H9 (cell line): ENCODE results near the gene ACP2. TPM values are rescaled to one million over a fixed set of nuclear protein-coding genes. Genes with fewer than 3 reads are reported as not detected.

Experiments
- DNase-seq: peaks from one replicate; pipeline ENCODE4 v3.0.0-alpha.2; 2017
- H2AFZ ChIP-seq: one replicate; pipeline ENCODE4 v1.6.1; 2013; ENCODE audit warnings: mild to moderate bottlenecking, low read length, control low read depth, moderate library complexity
- H2AK5ac ChIP-seq: 2 replicates; pipeline ENCODE4 v1.6.1; 2013; ENCODE audit warnings: low read length, control low read depth, mixed read lengths; ENCODE audit not compliant: insufficient read length
- H2BK120ac ChIP-seq: one replicate; pipeline ENCODE4 v1.6.1; 2013; ENCODE audit warnings: low read depth, mild to moderate bottlenecking, low read length, control low read depth, inconsistent platforms; ENCODE audit not compliant: poor library complexity, severe bottlenecking
- H2BK12ac ChIP-seq: 2 replicates; pipeline ENCODE4 v1.6.1; 2013; ENCODE audit warnings: low read length, control low read depth, mixed read lengths, low read depth; ENCODE audit not compliant: insufficient read length
- H2BK15ac ChIP-seq: 2 replicates; pipeline ENCODE4 v1.6.1; 2013; ENCODE audit warnings: low read depth, low read length, control low read depth
- H2BK20ac ChIP-seq: one replicate; pipeline ENCODE4 v1.6.1; 2013; ENCODE audit warnings: low read depth, mild to moderate bottlenecking, low read length, control low read depth, inconsistent platforms; ENCODE audit not compliant: poor library complexity, severe bottlenecking
- H2BK5ac ChIP-seq: 2 replicates; pipeline ENCODE4 v1.6.1; 2013; ENCODE audit warnings: low read length, control low read depth, mixed read lengths; ENCODE audit not compliant: insufficient read length
- H3K14ac ChIP-seq: 2 replicates; pipeline ENCODE4 v1.6.1; 2013; ENCODE audit warnings: low read length, control low read depth; ENCODE audit not compliant: insufficient read depth
- H3K18ac ChIP-seq: 2 replicates; pipeline ENCODE4 v1.6.1; 2013; ENCODE audit warnings: low read depth, mild to moderate bottlenecking, mixed read lengths, low read length, control low read depth; ENCODE audit not compliant: insufficient read length
- H3K23ac ChIP-seq: 2 replicates; pipeline ENCODE4 v1.6.1; 2013; ENCODE audit warnings: low read length, control low read depth, mixed read lengths, low read depth; ENCODE audit not compliant: insufficient read length
- H3K23me2 ChIP-seq: 2 replicates; pipeline ENCODE4 v1.6.1; 2013; ENCODE audit warnings: low read depth, mild to moderate bottlenecking, mixed read lengths, low read length, control low read depth; ENCODE audit not compliant: insufficient read length, poor library complexity, severe bottlenecking
- H3K27ac ChIP-seq: 2 replicates; pipeline ENCODE4 v1.5.1; 2013; ENCODE audit warnings: low read length, control low read depth, mixed read lengths, low read depth; ENCODE audit not compliant: insufficient read length
- H3K27me3 ChIP-seq: 2 replicates; pipeline ENCODE4 v1.6.1; 2013; ENCODE audit warnings: low read length, control low read depth, inconsistent platforms; ENCODE audit not compliant: insufficient read depth
- H3K4ac ChIP-seq: 2 replicates; pipeline ENCODE4 v1.6.1; 2013; ENCODE audit warnings: low read depth, mild to moderate bottlenecking, control low read depth, inconsistent platforms, low read length, moderate library complexity
- H3K4me1 ChIP-seq: 2 replicates; pipeline ENCODE4 v1.6.1; 2013; ENCODE audit warnings: low read length, control low read depth, inconsistent platforms; ENCODE audit not compliant: insufficient read depth
- H3K4me2 ChIP-seq: 2 replicates; pipeline ENCODE4 v1.6.1; 2013; ENCODE audit warnings: low read length, control low read depth, mixed read lengths; ENCODE audit not compliant: insufficient read length, insufficient read depth
- H3K56ac ChIP-seq: 2 replicates; pipeline ENCODE4 v1.6.1; 2013; ENCODE audit warnings: low read depth, mild to moderate bottlenecking, mixed read lengths, low read length, control low read depth; ENCODE audit not compliant: insufficient read length
- H3K79me1 ChIP-seq: 2 replicates; pipeline ENCODE4 v1.6.1; 2013; ENCODE audit warnings: low read depth, mild to moderate bottlenecking, moderate library complexity, low read length, control low read depth, inconsistent platforms; ENCODE audit not compliant: insufficient read depth, poor library complexity, severe bottlenecking
- H3K79me2 ChIP-seq: 2 replicates; pipeline ENCODE4 v1.6.1; 2013; ENCODE audit warnings: low read length, control low read depth, inconsistent platforms; ENCODE audit not compliant: insufficient read depth
- H3K9ac ChIP-seq: 2 replicates; pipeline ENCODE4 v1.6.1; 2013; ENCODE audit warnings: low read length, control low read depth, mixed read lengths; ENCODE audit not compliant: insufficient read length; ENCODE audit errors: extremely low read depth
- H3K9me3 ChIP-seq: one replicate; pipeline ENCODE4 v1.6.1; 2013; ENCODE audit warnings: low read depth, low read length, inconsistent platforms; ENCODE audit not compliant: control insufficient read depth
- H3T11ph ChIP-seq: one replicate; pipeline ENCODE4 v1.6.1; 2013; ENCODE audit warnings: mild to moderate bottlenecking, low read length, control low read depth, inconsistent platforms
- H4K20me1 ChIP-seq: one replicate; pipeline ENCODE4 v1.6.1; 2013; ENCODE audit not compliant: control insufficient read depth, insufficient read length, insufficient read depth
- H4K5ac ChIP-seq: 2 replicates; pipeline ENCODE4 v1.6.1; 2013; ENCODE audit warnings: low read depth, mild to moderate bottlenecking, mixed read lengths, low read length, control low read depth; ENCODE audit not compliant: insufficient read length
- H4K8ac ChIP-seq: replicated peaks from 2 replicates; pipeline ENCODE4 v1.6.1; 2013; ENCODE audit warnings: low read length, control low read depth, mixed read lengths, low read depth; ENCODE audit not compliant: insufficient read length
- H4K91ac ChIP-seq: 2 replicates; pipeline ENCODE4 v1.6.1; 2013; ENCODE audit warnings: low read depth, mild to moderate bottlenecking, moderate library complexity, mixed read lengths, low read length, control low read depth; ENCODE audit not compliant: insufficient read length
- H3K27ac Mint-ChIP-seq, 3 experiments: 2 replicates in 2 of 3; 3 replicates in 1 of 3; pipeline ENCODE4 v1.8.0; 2020 to 2021; ENCODE audit warnings: mixed read lengths in 3 of 3, mild to moderate bottlenecking in 1 of 3, moderate library complexity in 1 of 3
- H3K27me3 Mint-ChIP-seq: 2 replicates; pipeline ENCODE4 v1.8.0; 2021; ENCODE audit warnings: low read depth, mild to moderate bottlenecking, moderate library complexity, mixed read lengths
- H3K36me3 Mint-ChIP-seq, 3 experiments: 2 replicates in 2 of 3; 3 replicates in 1 of 3; pipeline ENCODE4 v1.8.0; 2020 to 2021; ENCODE audit warnings: low read depth in 3 of 3, mixed read lengths in 3 of 3; ENCODE audit not compliant: insufficient read depth in 1 of 3
- H3K4me1 Mint-ChIP-seq, 2 experiments: 2 replicates each; pipeline ENCODE4 v1.8.0; 2020; ENCODE audit warnings: mixed read lengths in 2 of 2
- H3K4me3 Mint-ChIP-seq, 2 experiments: 2 replicates in 1 of 2; 3 replicates in 1 of 2; pipeline ENCODE4 v1.8.0; 2020 to 2021; ENCODE audit warnings: mild to moderate bottlenecking in 2 of 2, mixed read lengths in 2 of 2, moderate library complexity in 1 of 2
- H3K9me3 Mint-ChIP-seq, 2 experiments: 2 replicates in 1 of 2; 3 replicates in 1 of 2; pipeline ENCODE4 v1.8.0; 2020; ENCODE audit warnings: mild to moderate bottlenecking in 2 of 2, mixed read lengths in 2 of 2, moderate library complexity in 1 of 2
- WGBS: extraction: QIAGEN DNeasy Blood & Tissue Kit; methylation state at CpG from one replicate; pipeline ENCODE4 v1.1.7; 2013; ENCODE audit warnings: missing lambda C conversion rate, low lambda C conversion rate, mixed read lengths; ENCODE audit not compliant: insufficient read length; ENCODE audit errors: extremely low coverage; 5-methylcytosine and 5-hydroxymethylcytosine counted together
- total RNA-seq: library from RNA; stranded (reverse); gene quantifications from 2 replicates; pipeline ENCODE4 v1.2.1, GENCODE V29; 2021
- TF ChIP-seq, protein P1 (sequence below): fragments of 200-600 bp; sonication (generic); conservative IDR thresholded peaks from 3 replicates; pipeline ENCODE4 v1.8.0; 2021; ENCODE audit warnings: antibody characterized with exemption, mild to moderate bottlenecking

Gene ACP2
- total RNA-seq, 1 experiment from 2014 or later = 29.5 TPM

- peaks cover 12% of the 10 kb centered on the region; the same call in 1 of the 2 replicates for H3K79me2 ChIP-seq
- peak overlapping the region; percentile 84 to 87 for H3K4me3 Mint-ChIP-seq
- DNase-seq = no peak
Measured at GRCh38 chr11:47271328-47271727, 22.7 kb upstream of the ACP2 start.

More at GRCh38 chr11:47271328-47271727, 22.7 kb upstream of the ACP2 start:
- Histone ChIP-seq H3T11ph (no peak overlapping the region), H3K4me2 (peak overlapping the region; percentile 99), H3K23ac (no peak overlapping the region), H3K4me1 (peaks cover 7% of the 10 kb centered on the region; the same call in 1 of the 2 replicates), H3K9ac (no peak overlapping the region), H3K14ac (no peak overlapping the region), H2AFZ (no peak overlapping the region), H2BK20ac (no peak overlapping the region), H3K27me3 (no peaks in the 10 kb centered on the region), H4K20me1 (no peaks in the 10 kb centered on the region), H3K56ac (no peak overlapping the region), H4K8ac (no peak overlapping the region), H3K23me2 (peaks cover 13% of the 10 kb centered on the region), H2BK12ac (no peak overlapping the region), H2BK5ac (no peak overlapping the region), H3K4ac (no peak overlapping the region), H3K79me1 (no peaks in the 10 kb centered on the region), H4K5ac (no peak overlapping the region), H3K9me3 (no peaks in the 10 kb centered on the region), H2BK15ac (no peak overlapping the region), H2BK120ac (no peak overlapping the region), H3K18ac (no peak overlapping the region), H3K27ac (no peak overlapping the region), H2AK5ac (no peak overlapping the region), H4K91ac (no peak overlapping the region)
- Mint-ChIP-seq H3K27me3 (no peaks in the 10 kb centered on the region), H3K9me3 (no peaks in the 10 kb centered on the region), H3K36me3 (peaks cover 15 to 22% (median 18%) of the 10 kb centered on the region in 3 experiments; a peak in 6 of 7 replicates), H3K27ac (no peak overlapping the region), H3K4me1 (peaks cover 36 to 45% of the 10 kb centered on the region in 2 experiments)
- TF ChIP-seq, protein P1, sequence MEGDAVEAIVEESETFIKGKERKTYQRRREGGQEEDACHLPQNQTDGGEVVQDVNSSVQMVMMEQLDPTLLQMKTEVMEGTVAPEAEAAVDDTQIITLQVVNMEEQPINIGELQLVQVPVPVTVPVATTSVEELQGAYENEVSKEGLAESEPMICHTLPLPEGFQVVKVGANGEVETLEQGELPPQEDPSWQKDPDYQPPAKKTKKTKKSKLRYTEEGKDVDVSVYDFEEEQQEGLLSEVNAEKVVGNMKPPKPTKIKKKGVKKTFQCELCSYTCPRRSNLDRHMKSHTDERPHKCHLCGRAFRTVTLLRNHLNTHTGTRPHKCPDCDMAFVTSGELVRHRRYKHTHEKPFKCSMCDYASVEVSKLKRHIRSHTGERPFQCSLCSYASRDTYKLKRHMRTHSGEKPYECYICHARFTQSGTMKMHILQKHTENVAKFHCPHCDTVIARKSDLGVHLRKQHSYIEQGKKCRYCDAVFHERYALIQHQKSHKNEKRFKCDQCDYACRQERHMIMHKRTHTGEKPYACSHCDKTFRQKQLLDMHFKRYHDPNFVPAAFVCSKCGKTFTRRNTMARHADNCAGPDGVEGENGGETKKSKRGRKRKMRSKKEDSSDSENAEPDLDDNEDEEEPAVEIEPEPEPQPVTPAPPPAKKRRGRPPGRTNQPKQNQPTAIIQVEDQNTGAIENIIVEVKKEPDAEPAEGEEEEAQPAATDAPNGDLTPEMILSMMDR = no peak
- no CpG with 5 or more reads among the region's 4 CpGs for WGBS
